Stimulated activated CD4-positive, alpha-beta T cell treated with anti-CD3 and anti-CD28 coated beads, Interleukin-4, amount 100 ng/mL, for 4 hours (primary cell): ENCODE results near the gene SH2D1A.
"Not testable (repeated sequence)": the region's sequence is repeated elsewhere in the genome, so short reads cannot be mapped to it uniquely, and the experiment has no call there.

Experiments used
- DNase-seq, 2 experiments: peaks; one replicate each; pipeline ENCODE4 v3.0.0-alpha.2; 2020

The SH2D1A gene

DNA sequence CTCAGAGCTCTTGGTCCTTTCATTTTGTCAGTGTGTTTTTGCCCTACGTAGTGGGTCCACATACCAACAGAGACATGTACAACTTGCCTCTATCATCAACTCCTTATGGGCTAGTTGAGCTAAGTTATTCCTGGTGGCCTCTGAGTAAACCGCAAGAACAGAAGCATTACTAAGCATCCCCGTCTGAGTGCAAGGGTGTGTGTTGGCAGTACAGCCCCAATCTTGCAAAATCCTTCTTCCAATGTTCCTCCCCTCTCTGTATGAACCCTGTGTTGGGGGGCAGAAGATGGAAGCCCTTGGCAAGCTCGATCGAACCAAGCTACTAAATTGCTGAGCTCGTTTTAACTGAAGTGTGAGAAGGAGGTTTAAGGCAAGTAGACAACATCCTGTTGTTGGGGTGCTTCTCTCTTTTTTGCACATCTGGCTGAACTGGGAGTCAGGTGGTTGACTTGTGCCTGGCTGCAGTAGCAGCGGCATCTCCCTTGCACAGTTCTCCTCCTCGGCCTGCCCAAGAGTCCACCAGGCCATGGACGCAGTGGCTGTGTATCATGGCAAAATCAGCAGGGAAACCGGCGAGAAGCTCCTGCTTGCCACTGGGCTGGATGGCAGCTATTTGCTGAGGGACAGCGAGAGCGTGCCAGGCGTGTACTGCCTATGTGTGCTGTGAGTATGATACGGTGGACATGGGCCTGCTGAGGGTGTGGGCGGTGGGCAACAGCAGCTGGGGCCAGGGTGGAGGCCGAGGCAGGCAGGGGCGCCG lies at the start of gene SH2D1A:
TSS of gene SH2D1A (plus strand) at position 447 of the 760 bp plus-strand sequence. CDS start at position 527, 80 bp downstream.
- peak in 1 of 2 experiments; percentile 9 for DNase-seq

DNA sequence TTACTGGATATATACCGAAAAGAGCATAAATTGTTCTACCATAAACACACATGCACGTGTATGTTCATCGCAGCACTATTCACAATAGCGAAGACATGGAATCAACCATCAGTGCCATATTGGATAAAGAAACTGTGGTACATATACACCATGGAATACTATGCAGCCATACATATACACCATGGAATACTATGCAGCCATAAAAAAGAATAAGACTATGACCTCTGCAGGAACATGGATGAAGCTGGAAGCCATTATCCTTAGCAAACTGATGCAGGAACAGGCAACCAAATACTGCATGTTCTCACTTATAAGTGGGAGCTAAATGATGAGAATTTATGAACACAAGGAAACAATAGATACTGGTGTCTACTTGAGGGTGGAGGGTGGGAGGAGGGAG lies 47.0 kb upstream of the SH2D1A start:
- not testable (repeated sequence) for DNase-seq

DNA sequence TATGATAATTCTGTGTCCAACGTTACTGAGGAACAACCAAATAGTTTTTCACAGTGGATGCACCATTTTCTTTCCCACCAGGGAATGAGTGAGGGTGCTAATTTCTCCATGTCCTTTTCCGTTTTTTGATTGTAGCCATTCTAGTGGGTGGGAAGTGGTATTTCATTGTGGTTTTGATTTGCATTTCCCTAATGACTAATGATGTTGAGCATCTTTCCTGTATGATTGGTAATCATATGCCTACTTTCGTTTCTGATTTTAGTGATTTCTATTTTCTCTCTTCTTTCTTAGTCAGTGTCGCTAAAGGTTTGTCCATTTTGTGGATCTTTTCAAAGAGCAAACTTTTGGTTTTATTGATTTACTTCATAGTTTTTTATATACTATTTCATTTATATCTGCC lies 46.0 kb upstream of the SH2D1A start:
- DNase-seq, result no peak

DNA sequence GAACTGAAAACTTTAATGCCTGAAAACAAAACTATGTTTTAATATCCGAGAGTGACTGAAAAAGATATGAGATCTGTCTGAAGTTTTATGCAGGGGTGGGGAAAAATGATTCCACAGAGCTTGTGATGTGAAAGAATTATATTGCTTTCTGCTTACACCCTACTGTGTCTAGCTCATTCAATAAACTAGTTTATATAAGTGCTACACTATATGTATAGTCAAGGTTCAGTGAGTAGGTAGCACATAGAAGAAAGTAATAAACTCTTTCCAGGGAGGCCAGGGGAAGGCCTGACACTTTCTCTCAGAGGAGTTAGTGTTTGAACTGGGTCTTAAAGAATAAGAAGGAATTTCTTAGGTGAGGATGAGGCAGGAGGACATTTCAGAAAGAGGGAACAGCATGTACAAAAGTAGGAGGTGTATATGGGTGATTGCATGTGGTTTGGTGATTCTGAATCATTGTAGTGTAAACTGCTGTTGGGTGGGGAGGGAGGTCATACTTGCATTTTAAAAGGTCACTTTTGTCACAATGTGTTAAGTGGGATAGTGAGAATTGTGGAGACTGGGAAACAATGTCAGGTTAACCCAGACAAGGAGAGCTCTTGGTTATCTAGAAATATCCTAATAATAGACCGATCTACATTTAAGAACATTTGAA lies 39.0 kb upstream of the SH2D1A start:
- no peak for DNase-seq

DNA sequence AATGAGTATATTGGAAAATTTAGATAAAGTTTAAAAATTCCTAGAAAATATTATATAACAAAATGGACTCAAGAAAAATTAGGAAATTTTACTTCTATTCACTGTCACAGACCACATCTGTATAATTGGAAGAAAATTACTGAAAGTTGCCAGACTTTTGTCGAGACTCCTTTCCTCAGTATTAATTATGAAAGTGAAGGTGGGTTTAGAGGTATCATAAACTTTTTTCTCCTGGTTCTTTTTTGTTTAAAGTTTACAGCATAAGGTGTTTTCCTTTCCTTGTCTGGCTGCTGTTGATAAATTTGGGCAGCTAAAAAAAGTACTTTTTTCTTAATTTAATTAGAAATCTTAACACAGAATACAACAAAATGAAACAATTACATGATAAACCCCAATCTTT lies 20.6 kb upstream of the SH2D1A start:
- no peak for DNase-seq

DNA sequence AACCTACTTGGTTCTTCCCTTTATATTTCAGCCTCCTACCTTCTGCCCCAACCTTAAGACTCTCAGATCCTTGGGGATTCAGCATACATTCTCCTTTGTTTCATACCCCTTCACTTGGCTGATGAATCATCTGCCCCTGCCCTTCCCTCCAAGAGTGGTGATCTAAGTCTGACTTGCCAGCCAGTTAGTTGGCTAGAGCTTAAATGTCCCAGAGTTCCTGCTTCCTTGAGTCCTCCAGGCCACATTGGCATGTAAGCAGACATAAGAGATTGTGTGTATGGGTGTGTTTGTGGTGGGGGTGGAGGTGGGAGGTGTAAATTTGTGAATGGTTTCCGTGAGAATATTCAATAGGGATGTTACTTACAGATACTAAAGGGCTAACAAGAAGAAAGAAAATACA lies 17.6 kb upstream of the SH2D1A start:
- DNase-seq, result no peak

DNA sequence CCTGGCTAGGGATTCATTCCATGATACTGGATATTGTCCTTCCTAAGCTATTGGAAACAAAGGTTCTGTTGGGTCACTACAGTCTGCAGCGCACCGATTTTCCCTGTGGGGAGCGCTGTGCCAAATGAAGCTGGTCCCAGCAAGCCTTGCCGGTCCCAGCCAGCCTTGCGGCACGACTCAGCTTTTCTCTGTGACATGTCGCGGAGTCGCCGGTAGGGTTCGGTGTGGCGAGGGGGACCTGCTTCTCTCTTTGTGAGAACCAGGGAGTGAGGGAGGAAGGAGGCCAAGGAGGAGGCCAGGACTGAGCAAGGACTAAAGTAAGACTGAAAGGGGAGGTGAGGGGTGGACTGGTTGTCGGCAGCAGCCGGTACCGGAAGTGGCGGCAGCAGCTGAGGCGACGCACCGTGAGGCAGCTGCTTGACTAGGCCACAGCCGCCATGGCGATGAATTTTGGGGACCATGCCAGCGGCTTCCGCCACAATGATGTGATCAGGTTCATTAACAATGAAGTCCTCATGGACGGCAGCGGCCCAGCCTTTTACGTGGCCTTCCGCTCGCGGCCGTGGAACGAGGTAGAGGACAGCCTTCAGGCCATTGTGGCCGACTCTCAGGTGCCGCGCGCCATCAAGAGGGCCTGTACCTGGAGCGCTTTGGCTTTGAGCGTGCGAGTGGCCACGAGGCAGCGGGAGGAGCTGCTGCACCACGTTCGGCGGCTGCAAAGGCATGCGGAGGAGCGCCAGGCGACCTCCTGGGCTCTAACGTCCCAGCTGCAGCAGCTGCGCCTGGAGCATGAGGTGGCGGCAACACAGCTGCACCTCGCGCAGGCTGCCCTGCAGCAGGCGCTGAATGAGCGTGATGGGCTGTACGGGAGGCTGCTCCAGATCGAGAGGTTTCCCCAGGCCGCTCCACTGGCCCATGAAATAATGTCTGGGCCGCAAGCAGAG lies 13.6 kb upstream of the SH2D1A start, which contains the start of gene TEX13D:
TSS of gene TEX13D (plus strand) at position 180 of the 944 bp plus-strand sequence. CDS start at position 438, 258 bp downstream.
- DNase-seq, result no peak

DNA sequence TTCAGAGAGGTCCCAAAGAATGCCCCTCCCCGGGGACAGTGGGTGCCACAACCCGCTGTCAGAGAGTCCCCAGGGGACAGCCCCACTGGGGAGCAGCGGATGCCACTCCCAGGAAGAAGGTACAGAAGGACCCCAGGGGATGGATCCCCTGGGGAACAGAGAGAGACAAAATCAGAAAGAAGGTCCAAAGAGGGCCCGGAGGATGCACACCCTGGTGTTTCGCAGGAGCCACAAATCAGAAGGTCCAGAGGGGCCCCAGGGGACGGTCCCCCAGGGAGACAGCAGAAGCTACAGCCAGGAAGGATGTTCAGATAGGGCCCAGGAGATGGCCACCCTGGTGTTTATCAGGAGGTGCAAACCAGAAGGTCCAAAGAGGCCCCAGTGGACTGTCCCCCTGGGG lies 12.5 kb upstream of the SH2D1A start:
- no peak for DNase-seq

DNA sequence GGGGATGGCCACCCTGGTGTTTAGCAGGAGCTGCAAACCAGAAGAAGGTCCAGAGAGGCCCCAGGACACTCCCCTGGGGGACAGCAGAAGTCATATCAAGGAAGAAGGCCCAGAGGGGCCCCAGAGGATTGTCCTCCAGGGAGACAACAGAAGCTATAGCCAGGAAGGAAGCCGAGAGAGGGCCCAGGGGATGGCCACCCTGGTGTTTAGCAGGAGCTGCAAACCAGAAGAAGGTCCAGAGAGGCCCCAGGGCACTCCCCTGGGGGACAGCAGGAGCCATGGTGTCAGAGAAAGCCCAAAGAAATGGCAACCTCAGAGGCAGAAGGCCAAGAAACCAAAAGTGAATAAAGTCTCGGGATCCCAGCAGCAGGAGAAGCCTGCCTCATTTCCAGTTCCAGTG lies 11.8 kb upstream of the SH2D1A start:
- DNase-seq, result not testable (repeated sequence)

DNA sequence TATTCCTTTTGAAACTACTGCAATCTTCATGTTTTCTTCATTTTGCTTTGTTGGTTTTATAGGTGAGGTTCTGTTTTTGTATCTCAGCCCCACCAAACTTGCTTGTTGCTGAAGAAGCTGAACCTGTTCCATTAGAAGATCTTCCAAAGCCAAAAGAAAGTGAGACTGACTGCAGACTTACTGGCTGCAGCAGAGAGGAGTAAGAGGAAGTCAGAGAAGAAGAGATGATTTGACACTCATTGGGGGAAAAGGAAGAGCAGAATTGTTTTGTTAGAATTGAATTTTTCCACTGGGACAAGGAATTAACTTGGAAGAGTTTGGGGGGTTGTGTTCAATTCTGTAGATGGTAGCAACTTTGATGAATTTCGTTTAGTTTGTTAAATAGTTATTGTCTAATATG lies 10.8 kb upstream of the SH2D1A start:
- no peak for DNase-seq

DNA sequence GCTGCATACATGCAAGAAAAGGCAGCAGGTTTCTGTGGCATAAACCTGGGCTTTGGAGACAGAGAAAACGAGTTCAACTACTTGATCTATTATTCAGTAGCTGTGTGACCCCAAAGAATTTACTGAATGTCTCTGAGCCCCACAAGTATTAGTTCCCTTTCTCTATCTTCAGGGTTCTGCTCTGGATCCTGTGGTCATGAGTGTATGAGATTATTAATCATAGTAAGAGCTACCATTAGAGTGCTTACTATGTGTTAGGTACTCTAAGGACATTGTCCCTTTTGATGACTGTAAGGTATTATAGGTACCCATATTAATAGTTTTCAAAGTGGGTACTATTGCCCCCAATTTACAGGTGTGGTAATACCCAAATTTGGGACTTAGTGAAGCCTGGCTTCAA lies 8.4 kb upstream of the SH2D1A start:
- DNase-seq, result no peak

DNA sequence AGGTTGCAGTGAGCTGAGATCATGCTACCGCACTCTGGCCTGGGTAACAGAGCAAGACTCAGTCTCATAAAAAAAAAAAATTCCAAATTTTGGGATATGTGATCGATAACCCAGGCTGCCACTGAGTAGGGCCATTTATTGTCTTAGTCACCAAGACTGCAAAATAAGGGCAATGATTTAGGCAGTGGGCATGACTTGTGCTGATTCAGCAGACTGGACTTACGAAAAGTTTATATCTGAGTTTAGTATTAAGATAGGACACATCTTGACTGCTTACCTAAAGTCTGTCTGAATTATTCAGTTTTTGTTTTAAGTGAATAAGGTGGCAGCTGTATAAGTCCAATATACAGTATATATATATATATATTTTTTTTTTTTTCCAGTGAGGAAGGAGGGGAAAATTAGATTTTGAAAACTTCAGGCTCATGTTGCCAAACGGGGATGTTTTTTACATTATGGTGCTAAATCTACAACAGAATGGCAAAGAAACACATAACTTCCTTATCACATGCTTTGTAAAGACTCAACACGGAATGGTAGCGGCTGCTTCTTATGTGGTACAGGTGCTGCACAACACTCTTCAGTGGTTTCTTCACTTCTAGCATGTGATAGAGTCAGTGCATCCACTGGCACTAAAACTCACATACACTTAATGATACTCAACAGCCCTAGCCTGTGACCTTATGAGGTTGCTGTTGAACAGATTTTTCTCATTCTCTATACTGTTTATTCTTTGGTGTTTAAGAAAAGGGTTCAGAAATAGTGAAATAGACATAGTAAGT lies 7.4 kb upstream of the SH2D1A start:
- no peak for DNase-seq

DNA sequence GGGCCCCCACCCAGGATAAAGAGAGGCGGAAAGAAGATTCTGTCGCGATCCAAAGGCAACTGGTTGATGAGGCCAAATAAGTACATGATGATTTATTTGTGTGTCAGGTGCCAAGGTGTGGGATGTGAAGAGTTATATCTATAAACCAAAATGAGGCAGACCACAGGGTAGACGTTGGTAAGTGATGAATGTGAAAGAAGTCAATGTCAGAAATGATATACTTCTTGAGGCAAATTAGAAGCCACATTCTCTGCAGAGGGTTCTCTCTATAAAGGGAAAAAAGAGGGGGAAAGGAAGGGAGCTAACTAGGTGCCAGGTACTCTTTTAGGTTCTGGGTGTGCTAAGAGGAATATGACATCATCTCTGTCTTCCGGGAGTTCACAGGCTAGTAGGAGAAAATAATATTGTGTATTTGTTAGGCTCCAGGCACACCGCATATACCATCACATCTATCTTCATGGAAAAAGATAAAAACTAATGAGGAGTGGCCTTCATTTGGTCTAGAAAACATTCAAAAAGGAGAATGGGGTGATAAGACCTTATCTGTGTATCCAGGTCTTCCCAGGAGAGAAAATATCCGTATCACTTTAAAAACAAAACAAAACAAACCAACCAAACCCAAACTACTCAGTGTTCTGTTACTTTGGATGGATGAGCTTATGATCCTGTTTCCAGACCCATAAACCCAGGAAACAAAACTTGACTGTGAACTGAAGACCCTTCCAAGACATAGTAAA lies 4.8 kb upstream of the SH2D1A start:
- no peak for DNase-seq

DNA sequence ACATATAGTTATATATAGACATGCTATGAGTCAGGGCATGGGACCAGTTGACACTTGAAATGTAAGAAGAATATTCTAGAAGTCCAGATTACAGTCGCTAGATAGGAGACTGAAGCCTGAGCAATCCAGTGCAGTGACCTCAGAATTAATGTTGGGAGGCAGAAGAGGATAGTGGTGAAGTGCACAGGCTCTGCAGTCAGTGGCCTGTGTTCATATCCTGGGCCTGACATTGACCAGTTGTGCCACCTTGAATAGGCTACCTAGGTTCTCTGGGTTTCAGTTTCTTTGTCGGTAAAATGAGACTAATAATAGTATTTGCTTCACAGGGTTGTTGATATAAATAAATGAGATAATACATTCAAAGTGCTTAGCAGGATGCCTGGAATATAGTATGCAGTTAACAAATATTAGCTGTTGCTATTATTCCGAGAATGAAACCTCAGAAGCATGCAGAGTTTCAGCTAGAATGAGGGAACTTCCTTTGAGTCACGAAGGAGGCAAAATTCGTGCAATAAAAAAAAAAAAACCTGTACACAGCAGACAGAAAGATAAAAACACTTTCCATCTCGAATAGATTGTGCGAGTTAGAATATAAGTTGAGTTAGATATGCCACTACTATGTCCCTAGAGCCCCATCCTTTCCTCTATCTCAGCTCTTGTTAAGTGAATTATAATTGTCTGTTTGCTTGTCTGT lies 4.0 kb upstream of the SH2D1A start:
- DNase-seq, result no peak

DNA sequence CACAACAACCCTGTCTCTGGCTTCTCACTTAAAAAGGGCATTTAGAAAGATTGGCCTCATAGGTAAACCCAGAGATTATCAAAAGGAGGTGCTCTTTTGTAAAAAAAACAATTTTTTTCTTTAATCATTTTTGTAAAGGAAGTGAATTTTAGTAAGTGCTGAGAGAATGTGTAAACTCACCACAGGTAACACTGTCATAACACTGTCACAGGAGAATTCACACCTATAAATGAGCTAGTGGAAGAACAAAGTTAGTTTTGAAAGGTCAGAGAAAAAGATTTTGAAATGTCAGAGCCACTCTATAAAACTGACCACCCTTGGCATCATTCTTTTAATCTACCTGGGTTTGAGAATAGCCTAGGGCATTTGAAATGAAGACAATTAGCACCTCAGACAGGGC lies 3.3 kb upstream of the SH2D1A start:
- DNase-seq, result no peak

DNA sequence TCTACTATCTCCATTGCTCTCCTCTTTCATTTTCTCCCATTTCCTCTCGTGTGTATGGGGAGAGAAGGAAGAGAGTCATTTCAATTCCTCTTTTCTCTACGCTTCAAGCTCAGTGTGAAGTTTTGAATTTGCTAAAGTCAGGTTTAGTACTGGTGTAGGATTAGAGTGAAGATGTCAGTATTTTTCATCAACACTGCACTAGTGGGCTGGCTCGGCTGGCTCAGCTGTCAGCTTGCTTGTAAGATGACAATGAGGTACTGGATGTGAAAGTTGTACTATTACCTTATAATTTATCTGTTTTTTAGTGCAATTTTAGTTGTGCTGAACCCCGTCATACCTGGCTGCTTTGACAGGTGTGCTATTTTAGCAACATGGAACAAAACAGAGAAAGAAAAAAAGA lies 2.1 kb upstream of the SH2D1A start:
- DNase-seq, result no peak

DNA sequence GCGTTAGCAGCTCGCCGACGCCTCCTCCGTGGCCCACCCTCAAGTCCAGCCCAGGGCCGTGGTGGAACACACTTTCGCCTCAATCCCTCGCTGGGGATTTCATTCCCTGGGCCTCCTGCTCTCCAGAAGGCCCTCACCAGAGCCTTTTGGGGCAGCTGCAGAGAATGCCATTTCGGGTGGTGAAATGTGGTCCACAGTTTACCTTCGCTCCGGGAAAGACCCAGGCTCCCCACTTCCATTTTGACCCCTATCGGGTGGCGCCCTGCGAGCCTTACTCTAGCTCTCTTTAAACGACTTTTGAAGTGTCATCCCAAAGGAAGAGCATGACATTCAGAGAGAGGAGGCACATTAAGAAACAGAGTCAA lies 496 bp downstream of the SH2D1A start:
- no peak for DNase-seq

DNA sequence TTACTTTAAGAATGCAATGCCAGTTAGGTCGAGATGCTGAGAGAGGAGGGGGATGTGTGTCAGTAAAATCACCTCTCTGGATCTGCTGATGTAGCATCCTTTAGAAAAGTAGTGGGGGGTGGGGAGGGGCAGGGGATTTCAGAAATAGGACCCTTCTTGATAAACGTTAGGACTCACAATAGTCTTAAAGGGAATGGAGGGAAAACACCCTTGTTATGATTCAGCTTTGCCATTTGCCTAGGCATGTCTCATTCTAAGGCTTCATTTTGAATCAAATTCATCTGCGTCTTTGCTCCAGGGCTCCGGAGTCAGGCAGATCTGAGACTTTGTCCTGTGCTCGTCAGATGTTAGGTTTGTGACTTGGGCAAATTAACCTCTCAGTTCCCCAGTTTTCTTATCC lies 879 bp downstream of the SH2D1A start:
- peak; percentile 16 to 48 for DNase-seq

DNA sequence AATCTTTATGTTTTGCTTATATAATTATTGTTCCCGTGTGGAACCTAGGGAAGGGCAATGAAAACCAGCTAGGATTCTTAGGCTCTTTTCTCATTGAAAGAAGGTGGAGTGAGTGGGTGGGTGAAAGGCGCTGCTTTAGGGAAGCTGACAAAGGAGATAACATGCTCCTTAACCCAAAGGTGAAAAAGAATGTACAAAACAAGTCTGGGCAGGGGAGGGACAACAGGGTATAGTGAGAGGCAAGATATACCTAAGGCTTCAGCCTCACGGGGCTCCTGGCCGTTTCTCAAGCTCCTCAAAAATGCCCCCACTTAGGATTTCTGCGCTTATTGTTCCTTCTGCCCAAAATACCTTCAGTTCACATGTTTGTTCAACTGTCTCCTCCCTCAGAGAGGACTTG lies 1.8 kb downstream of the SH2D1A start:
- no peak for DNase-seq

DNA sequence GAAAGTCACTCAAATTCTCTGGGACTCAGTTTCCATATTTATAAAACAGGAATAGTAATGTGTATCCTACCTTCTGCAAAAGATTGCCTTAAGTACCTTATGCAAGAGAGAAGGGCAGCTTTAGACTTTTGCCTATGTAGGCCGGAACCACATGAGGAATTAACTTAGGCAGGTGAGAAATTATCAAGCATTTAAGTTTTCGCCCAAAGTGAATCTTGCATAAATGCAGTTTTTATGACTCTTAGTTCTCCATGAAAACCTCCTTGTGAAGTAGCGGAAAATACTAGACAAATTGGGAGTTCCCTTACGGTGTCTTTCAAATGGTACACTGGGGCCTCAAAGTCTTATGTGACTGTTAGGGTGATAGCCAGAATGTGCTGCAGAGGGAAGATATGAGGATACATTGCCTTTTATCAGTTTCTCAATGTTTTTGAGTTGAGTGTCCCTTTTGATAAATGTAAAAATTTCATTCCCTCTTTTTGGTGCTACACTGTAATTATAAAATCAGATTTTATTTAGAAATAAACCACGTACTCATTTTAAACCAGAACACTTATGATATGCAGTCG lies 2.6 kb downstream of the SH2D1A start:
- DNase-seq, result no peak

DNA sequence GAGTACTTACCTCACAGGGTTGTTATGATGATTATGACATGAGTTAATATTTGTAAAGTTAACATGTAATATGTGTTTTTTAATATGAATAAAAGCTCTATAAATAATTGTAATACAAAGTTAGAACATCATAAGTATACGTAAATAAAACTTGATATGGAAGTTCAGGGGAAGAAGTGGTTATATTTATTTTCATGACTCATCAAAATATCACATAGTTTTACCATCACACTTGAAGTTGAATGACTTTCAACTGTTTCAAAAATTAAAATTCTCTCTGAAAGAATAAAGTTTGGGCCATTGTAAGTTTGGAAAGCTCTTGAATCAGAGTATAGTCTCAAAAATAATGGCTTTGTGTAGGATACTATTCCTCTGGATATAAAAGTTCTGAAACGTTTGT lies 8.3 kb downstream of the SH2D1A start:
- no peak for DNase-seq
